Trophoblast cell (in vitro differentiated cells and primary cell): ENCODE results near the gene BUD23.

Source experiments
- DNase-seq, 2 donors: peaks; one replicate each; pipeline ENCODE4 v3.0.0-alpha.2; 2016
- H2AFZ ChIP-seq: 2 replicates; pipeline ENCODE4 v1.6.1; 2013; ENCODE audit warnings: low read length, moderate library complexity, mild to moderate bottlenecking; ENCODE audit not compliant: insufficient read depth, poor library complexity
- H2AK5ac ChIP-seq: 2 replicates; pipeline ENCODE4 v1.6.1; 2013; ENCODE audit warnings: mild to moderate bottlenecking, low read length
- H2BK120ac ChIP-seq: 2 replicates; pipeline ENCODE4 v1.6.1; 2013; ENCODE audit warnings: low read length, mild to moderate bottlenecking, moderate library complexity; ENCODE audit not compliant: insufficient read depth, poor library complexity
- H2BK12ac ChIP-seq: 2 replicates; pipeline ENCODE4 v1.6.1; 2013; ENCODE audit warnings: mild to moderate bottlenecking, low read length, moderate library complexity
- H2BK5ac ChIP-seq: 2 replicates; pipeline ENCODE4 v1.6.1; 2013; ENCODE audit warnings: low read length, low read depth, moderate library complexity, mild to moderate bottlenecking; ENCODE audit not compliant: poor library complexity
- H3K14ac ChIP-seq: 2 replicates; pipeline ENCODE4 v1.6.1; 2013; ENCODE audit warnings: mild to moderate bottlenecking, low read length
- H3K18ac ChIP-seq: 2 replicates; pipeline ENCODE4 v1.6.1; 2013; ENCODE audit warnings: mild to moderate bottlenecking, low read length
- H3K23ac ChIP-seq: 2 replicates; pipeline ENCODE4 v1.6.1; 2013; ENCODE audit warnings: low read length
- H3K27ac ChIP-seq: 2 replicates; pipeline ENCODE4 v1.5.1; 2013; ENCODE audit warnings: low read depth, mild to moderate bottlenecking, inconsistent platforms, low read length, moderate library complexity
- H3K27me3 ChIP-seq: 2 replicates; pipeline ENCODE4 v1.6.1; 2013; ENCODE audit warnings: inconsistent platforms, mild to moderate bottlenecking, low read length, moderate library complexity; ENCODE audit not compliant: insufficient read depth
- H3K36me3 ChIP-seq, 2 experiments: 1 replicate in 1 of 2; 2 replicates in 1 of 2; pipeline ENCODE4 v1.6.1; 2013; ENCODE audit warnings: low read length in 2 of 2, mild to moderate bottlenecking in 2 of 2, moderate library complexity in 1 of 2; ENCODE audit not compliant: insufficient read depth in 2 of 2, control insufficient read depth in 1 of 2
- H3K4ac ChIP-seq: 2 replicates; pipeline ENCODE4 v1.6.1; 2013; ENCODE audit warnings: low read depth, mild to moderate bottlenecking, low read length, moderate library complexity
- H3K4me1 ChIP-seq, 2 experiments: 1 replicate in 1 of 2; 2 replicates in 1 of 2; pipeline ENCODE4 v1.6.1; 2013; ENCODE audit warnings: low read length in 2 of 2, mild to moderate bottlenecking in 2 of 2, moderate library complexity in 1 of 2; ENCODE audit not compliant: insufficient read depth in 2 of 2, control insufficient read depth in 1 of 2
- H3K4me2 ChIP-seq: 2 replicates; pipeline ENCODE4 v1.6.1; 2013; ENCODE audit warnings: inconsistent platforms, mild to moderate bottlenecking, low read length, moderate library complexity
- H3K4me3 ChIP-seq: 2 replicates; pipeline ENCODE4 v1.5.1; 2013; ENCODE audit warnings: mild to moderate bottlenecking, low read depth, low read length, inconsistent platforms
- H3K79me1 ChIP-seq: one replicate; pipeline ENCODE4 v1.6.1; 2013; ENCODE audit warnings: low read length
- H3K79me2 ChIP-seq: 2 replicates; pipeline ENCODE4 v1.6.1; 2013; ENCODE audit warnings: low read length, mild to moderate bottlenecking; ENCODE audit not compliant: control insufficient read depth, insufficient read depth, poor library complexity
- H3K9ac ChIP-seq: 2 replicates; pipeline ENCODE4 v1.6.1; 2013; ENCODE audit warnings: mild to moderate bottlenecking, low read length
- H3K9me3 ChIP-seq: 2 replicates; pipeline ENCODE4 v1.6.1; 2013; ENCODE audit warnings: low read depth, mild to moderate bottlenecking, control low read depth, inconsistent platforms, low read length; ENCODE audit not compliant: insufficient read depth
- H4K12ac ChIP-seq: 2 replicates; pipeline ENCODE4 v1.6.1; 2013; ENCODE audit warnings: low read depth, mild to moderate bottlenecking, low read length, moderate library complexity
- H4K8ac ChIP-seq: 2 replicates; pipeline ENCODE4 v1.6.1; 2013; ENCODE audit warnings: low read depth, mild to moderate bottlenecking, low read length, moderate library complexity
- H4K91ac ChIP-seq: one replicate; pipeline ENCODE4 v1.6.1; 2013; ENCODE audit warnings: low read depth, mild to moderate bottlenecking, low read length, moderate library complexity
- WGBS: extraction: QIAGEN DNeasy Blood & Tissue Kit; methylation state at CpG from one replicate; pipeline ENCODE4 v1.1.7; 2013; ENCODE audit warnings: missing lambda C conversion rate; ENCODE audit not compliant: insufficient read length, insufficient coverage; ENCODE audit errors: extremely low coverage; 5-methylcytosine and 5-hydroxymethylcytosine counted together

The BUD23 gene

DNA sequence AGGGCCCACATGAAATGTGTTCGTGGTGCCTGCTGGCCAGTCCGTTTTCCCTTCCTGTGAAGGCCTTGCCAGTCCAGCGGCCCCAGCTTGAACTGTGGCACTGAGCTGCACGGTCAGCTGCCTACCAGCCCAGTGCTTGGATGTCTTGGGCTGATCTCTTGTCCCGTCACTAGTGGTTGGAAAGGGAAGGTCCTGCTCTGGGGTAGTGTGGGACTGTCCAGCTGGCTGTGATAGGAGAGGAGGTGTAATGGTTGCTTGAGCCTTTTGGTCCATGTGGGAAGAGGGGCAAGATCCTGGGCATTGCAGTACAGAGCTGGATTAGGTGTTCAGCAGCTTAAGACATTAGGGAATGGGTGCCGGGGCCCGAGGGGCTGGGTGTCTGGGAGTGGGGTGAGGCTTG is 15.0 kb downstream of the BUD23 start:
- Histone ChIP-seq H2BK5ac (no peak overlapping the region), H3K79me2 (no peaks in the 10 kb centered on the region), H3K9me3 (no peaks in the 10 kb centered on the region), H3K4me2 (no peak overlapping the region), H4K8ac (no peak overlapping the region), H3K23ac (no peak overlapping the region), H3K14ac (no peak overlapping the region), H2AFZ (no peak overlapping the region), H3K4ac (no peak overlapping the region), H3K36me3 (peaks cover 61 to 71% of the 10 kb centered on the region in 2 experiments), H4K12ac (no peak overlapping the region), H3K9ac (no peak overlapping the region), H2BK120ac (no peak overlapping the region), H3K18ac (no peak overlapping the region), H2AK5ac (no peak overlapping the region), H3K27me3 (no peaks in the 10 kb centered on the region), H4K91ac (no peak overlapping the region), H3K4me1 (no peaks in the 10 kb centered on the region), H2BK12ac (no peak overlapping the region), H3K27ac (no peak overlapping the region), H3K4me3 (no peak overlapping the region), H3K79me1 (no peaks in the 10 kb centered on the region)
- WGBS, result no CpG with 5 or more reads among the region's 7 CpGs
- no peak for DNase-seq

DNA sequence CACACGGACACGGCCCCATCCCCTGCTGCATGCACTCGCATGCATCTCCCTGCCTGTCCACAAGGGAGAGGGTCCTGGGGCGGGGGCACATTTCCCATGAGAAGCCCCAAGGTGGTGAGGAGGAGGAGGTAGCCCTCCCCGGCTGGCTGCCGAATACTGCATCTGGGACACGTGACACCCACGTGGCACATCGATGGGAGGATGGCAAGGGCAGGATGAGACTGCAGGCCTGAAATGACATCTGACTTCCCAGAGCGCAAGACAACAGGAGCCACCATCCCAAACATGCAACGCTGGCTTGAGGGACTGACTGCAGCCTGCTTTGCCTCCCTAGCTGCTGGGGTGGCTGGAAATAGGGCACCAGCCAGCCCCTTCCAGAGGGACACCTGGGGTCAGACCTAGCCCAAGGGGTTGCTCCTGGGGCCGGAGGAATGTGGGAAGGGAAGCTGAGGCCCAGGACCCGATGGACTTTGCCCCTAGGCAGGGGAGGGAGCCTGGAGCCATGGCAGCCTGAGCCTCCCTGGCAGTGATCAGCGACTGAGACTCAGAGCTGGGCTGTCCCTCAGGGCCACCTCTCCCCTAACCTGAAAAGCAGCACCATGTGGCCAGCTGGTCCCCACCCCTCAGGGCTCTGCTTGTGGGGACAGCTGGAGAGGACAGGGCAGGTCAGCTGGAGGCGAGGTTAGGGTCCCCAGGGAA is 16.1 kb downstream of the BUD23 start:
- no peaks in the 10 kb centered on the region for H3K79me1 ChIP-seq
- no peak overlapping the region for H4K91ac ChIP-seq
- no peak overlapping the region for H2AFZ ChIP-seq
- H3K4me1 ChIP-seq, result peaks cover 2% of the 10 kb centered on the region in 2 experiments
- H3K27ac ChIP-seq, result no peak overlapping the region
- no peak overlapping the region for H2BK12ac ChIP-seq
- H3K9ac ChIP-seq, result no peak overlapping the region
- H2AK5ac ChIP-seq, result no peak overlapping the region
- no peak overlapping the region for H3K4me3 ChIP-seq
- no peak overlapping the region for H2BK120ac ChIP-seq
- H3K4me2 ChIP-seq, result no peak overlapping the region
- DNase-seq, result no peak
- H3K23ac ChIP-seq, result no peak overlapping the region
- no peaks in the 10 kb centered on the region for H3K79me2 ChIP-seq
- H3K4ac ChIP-seq, result no peak overlapping the region
- no peak overlapping the region for H4K8ac ChIP-seq
- no CpG with 5 or more reads among the region's 15 CpGs for WGBS
- no peak overlapping the region for H3K14ac ChIP-seq
- no peaks in the 10 kb centered on the region for H3K27me3 ChIP-seq
- H3K9me3 ChIP-seq, result no peaks in the 10 kb centered on the region
- no peak overlapping the region for H3K18ac ChIP-seq
- H3K36me3 ChIP-seq, result peaks cover 51 to 63% of the 10 kb centered on the region in 2 experiments
- H4K12ac ChIP-seq, result no peak overlapping the region
- H2BK5ac ChIP-seq, result no peak overlapping the region

DNA sequence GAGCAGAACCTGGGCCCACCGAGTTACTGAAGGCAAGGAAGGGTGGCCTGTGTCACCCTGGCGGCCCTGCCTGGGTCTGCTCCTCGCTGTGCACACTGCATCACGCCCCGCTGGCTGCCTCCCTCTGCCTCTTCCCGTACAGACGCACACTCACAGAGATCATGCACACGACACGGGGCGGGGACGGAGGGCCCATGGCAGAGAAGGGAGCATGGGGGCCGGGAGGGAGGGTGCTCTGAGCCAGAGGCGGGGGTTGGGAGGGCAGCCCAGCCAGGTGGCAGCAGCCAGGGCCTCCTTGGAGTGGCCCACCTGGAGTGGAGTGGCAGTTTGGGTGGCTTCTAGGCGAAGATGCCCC is 16.6 kb downstream of the BUD23 start:
- Histone ChIP-seq H2BK12ac (no peak overlapping the region), H3K18ac (no peak overlapping the region), H2AFZ (no peak overlapping the region), H3K4me1 (peaks cover 2% of the 10 kb centered on the region in 2 experiments), H4K8ac (no peak overlapping the region), H4K12ac (no peak overlapping the region), H3K36me3 (peaks cover 48 to 59% of the 10 kb centered on the region in 2 experiments), H3K79me1 (no peaks in the 10 kb centered on the region), H2BK5ac (no peak overlapping the region), H3K4me3 (no peak overlapping the region), H3K27ac (no peak overlapping the region), H3K79me2 (no peaks in the 10 kb centered on the region), H4K91ac (no peak overlapping the region), H3K9me3 (no peaks in the 10 kb centered on the region), H3K23ac (no peak overlapping the region), H3K9ac (no peak overlapping the region), H3K4ac (no peak overlapping the region), H2BK120ac (no peak overlapping the region), H3K4me2 (no peak overlapping the region), H3K27me3 (no peaks in the 10 kb centered on the region), H2AK5ac (no peak overlapping the region), H3K14ac (no peak overlapping the region)
- no CpG with 5 or more reads among the region's 14 CpGs for WGBS
- no peak for DNase-seq

DNA sequence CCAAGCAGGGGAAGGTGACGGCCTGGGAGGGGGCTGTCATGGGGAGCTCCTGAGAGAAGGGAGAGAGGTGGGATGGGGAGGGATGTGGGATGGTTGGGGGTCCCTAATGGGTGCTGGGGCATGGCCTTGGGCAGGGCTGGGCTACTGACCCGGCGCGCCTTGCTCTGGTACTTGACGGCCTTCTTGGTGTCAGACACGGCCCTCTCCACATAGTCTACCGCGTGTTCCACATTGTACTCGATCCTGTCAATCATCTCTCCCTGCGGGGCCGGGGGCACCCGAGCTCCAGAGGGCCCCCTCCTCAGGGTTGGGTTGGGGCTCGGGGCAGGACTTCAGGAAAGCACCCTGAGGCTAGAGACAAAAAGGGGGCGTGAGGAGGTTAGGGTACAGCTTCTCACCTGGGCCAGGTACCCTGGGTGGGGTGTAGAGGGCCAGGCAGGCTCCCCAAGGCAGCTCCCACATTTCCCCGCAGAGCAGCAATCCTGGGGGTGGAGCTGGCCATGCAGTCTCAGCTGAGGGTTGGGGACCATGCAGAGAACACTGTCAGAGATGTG is 17.3 kb downstream of the BUD23 start:
- H2BK5ac ChIP-seq, result no peak overlapping the region
- H3K9ac ChIP-seq, result no peak overlapping the region
- DNase-seq, result no peak
- no peak overlapping the region for H2AFZ ChIP-seq
- H3K79me1 ChIP-seq, result no peaks in the 10 kb centered on the region
- H3K18ac ChIP-seq, result no peak overlapping the region
- no peak overlapping the region for H3K4ac ChIP-seq
- H3K27ac ChIP-seq, result no peak overlapping the region
- H3K9me3 ChIP-seq, result no peaks in the 10 kb centered on the region
- no peak overlapping the region for H4K8ac ChIP-seq
- H4K12ac ChIP-seq, result no peak overlapping the region
- WGBS, result no CpG with 5 or more reads among the region's 15 CpGs
- H2AK5ac ChIP-seq, result no peak overlapping the region
- no peak overlapping the region for H3K4me3 ChIP-seq
- H3K4me1 ChIP-seq, result peaks cover 2% of the 10 kb centered on the region in 2 experiments
- no peak overlapping the region for H3K4me2 ChIP-seq
- no peak overlapping the region for H2BK120ac ChIP-seq
- H4K91ac ChIP-seq, result no peak overlapping the region
- H3K27me3 ChIP-seq, result no peaks in the 10 kb centered on the region
- no peaks in the 10 kb centered on the region for H3K79me2 ChIP-seq
- H3K14ac ChIP-seq, result no peak overlapping the region
- no peak overlapping the region for H3K23ac ChIP-seq
- no peak overlapping the region for H2BK12ac ChIP-seq
- peaks cover 48 to 56% of the 10 kb centered on the region in 2 experiments for H3K36me3 ChIP-seq
